Stimulated activated CD4-positive, alpha-beta T cell treated with anti-CD3 and anti-CD28 coated beads, Interleukin-1b, Interleukin-23, amount 100 ng/mL, for 48 hours (primary cell): ENCODE results near the gene KCNV2.

ENCODE experiments used
- DNase-seq: peaks from one replicate; pipeline ENCODE4 v3.0.0-alpha.2; 2020

KCNV2 gene

GRCh38 chr9:2722715-2723114, 5.4 kb downstream of the KCNV2 start:
- DNase-seq = no peak

DNA sequence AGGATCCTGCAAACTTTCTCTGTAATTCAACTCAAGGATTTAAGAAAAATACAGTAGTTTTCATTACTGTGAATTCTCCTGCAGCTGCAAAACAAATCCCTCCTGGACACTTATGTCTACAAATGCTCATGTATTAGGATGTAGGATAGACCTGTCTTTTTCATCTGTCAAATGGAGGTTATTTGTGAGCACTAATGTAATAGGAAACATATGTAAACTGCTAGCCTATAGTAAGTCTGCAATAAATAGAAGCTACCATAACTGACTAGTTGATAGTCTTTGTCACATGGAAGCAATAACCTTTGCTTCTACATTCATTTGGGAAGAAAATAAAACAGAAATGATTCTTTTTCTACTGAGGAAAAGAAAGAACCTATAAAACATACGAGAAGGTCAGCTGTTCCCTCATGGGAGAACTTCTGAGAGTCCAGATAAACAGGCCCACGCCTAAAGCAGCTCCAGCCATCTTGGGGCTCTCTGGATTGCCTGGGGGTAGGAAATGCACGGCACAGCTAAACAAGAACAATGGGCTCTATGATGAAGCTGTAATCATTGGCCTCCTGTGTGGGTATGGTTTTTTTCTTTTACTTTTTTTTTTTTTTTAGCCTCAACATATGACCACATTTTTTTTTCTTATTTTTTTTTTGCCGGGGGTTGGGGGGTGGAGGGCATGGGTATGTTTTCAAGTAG, 6.2 kb downstream of the KCNV2 start:
- no peak for DNase-seq

DNA sequence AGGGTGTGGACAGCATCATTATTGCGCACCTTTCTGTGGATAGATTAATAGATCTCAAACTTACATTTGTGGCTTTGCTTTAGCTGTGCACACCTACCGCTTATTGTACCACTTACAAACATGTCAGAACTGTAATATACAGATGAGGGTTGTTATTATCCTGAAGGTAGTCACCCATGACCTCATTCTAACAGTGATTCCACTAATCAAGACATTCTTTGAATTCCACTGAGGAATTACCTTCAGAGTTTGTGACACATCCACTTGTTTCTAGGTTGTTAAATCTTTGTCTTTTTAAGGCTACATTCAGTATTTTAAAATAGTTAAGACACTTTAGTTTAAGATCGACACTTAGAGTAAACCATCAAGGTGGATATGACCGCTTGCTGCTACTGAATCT, 7.8 kb downstream of the KCNV2 start:
- no peak for DNase-seq

DNA sequence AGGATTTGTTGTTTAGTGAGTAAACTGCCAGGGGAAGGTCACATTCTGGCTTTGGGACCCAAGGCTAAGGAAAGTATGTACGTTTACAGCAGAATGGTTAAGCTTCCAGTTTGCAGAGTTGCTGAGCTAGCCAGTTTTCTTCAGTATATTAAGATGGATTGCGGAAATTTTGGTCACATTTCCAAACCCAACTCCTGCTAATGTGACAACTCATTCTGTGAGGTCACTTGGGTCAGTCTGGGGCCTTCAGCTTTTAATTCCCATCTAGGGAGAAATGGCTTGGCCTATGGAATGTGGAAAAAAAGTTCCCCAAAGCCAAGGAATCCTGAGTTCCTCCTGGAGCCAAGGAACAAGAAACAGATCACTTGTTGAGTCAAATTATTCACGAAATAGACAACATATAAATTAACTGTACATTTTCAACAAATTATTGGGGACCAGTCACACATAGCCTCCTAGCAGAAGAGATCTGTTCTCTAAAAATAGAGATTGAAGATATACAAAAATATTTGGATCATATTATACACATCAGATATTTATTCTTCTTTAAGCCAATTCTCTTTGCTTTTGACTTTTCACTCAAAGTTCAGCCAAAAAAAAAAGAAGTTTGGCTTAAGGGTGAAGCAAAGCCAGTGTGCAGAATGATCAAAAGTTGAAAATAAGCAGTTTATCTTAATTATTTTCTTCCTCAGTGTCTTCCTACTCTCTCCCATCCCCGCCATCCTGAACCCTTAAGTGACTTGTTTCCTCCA, 8.8 kb downstream of the KCNV2 start:
- no peak for DNase-seq

- DNase-seq = no peak
Measured at GRCh38 chr9:2726650-2727340, 9.5 kb downstream of the KCNV2 start.

- no peak for DNase-seq
Measured at GRCh38 chr9:2727374-2727773, 10.1 kb downstream of the KCNV2 start.

GRCh38 chr9:2727966-2728613, 10.8 kb downstream of the KCNV2 start:
- no peak for DNase-seq

DNA sequence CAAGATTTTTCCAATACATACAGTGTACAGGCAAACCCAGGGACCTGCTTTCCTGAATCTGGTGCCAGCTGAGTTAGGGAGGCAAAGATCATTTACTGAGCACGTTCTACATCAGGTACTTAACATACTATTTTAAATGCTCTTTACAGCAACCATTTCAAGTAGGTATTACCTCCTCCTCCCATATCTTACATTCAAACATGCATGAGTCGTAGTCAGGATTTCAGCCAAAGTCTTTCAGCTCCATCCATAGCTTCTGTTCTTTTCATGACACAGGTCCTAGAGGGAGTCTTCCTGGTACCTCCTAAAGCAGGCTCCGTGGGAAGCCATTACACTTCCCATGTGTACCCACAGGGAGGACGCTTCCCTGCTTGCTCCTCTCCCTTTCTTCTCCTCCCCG, 11.7 kb downstream of the KCNV2 start:
- no peak for DNase-seq

DNA sequence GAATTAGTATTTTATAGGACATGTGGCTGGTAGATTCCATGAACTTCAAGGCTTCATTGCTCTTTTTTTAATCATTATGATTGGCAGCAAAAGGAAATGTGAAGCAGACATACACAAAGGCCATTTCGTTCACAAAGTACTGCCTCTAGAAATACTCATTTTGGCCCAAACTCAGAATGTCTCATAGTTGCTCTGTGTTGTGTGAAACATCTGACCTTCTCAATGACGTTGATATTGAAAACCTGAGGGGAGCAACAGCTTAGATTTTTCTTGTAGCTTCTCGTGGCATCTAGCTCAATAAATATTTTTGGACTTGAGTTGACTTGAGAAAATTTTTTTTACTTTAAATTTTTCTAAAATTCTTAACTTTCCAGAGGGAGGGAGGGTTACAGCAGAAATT, 12.4 kb downstream of the KCNV2 start:
- no peak for DNase-seq

GRCh38 chr9:2730971-2731370, 13.7 kb downstream of the KCNV2 start:
- no peak for DNase-seq

GRCh38 chr9:2732492-2732891, 15.2 kb downstream of the KCNV2 start:
- no peak for DNase-seq

- DNase-seq = no peak
Measured at GRCh38 chr9:2740616-2741015, 23.3 kb downstream of the KCNV2 start.

GRCh38 chr9:2741441-2742158, 24.3 kb downstream of the KCNV2 start:
- no peak for DNase-seq

- DNase-seq = no peak
Measured at GRCh38 chr9:2742214-2742613, 24.9 kb downstream of the KCNV2 start.

- no peak for DNase-seq
Measured at GRCh38 chr9:2743937-2744529, 26.7 kb downstream of the KCNV2 start.

DNA sequence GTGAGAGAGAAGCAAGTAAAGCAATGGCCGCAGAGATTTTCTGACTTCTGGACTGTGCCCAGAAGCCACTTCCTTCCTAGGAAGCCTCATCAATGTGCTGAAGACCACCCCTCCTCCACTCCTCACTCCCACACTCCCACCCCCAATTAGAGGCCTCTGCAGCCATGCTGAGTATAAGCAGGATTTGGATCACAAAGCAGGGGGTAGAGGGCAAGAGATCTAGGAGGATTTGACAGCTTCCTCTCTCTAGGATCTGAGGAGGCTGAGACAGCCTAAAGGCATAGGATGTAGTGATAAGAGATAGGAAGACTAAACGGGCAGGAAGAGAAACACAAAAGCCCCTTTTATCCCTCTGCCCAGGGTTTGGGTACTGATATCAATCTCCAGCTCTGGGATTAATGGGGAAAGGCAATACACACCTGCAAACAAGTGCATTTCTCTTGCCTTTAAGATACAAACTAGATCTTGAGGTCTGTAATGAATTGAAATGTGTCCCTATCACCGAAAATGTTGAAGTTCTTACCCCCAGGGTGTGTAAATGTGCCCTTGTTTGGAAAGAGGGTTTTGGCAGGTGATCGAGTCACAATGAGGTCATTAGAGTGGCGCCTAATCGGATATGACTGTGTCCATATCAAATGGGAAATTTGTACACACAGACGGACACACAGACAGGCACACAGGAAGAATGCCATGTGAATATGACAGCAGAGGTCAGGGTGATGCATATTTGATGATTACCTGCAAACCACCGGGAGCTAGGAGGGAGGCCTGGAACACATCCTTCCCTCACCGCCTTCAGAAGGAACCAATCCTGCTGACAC, 28.5 kb downstream of the KCNV2 start:
- DNase-seq = no peak

DNA sequence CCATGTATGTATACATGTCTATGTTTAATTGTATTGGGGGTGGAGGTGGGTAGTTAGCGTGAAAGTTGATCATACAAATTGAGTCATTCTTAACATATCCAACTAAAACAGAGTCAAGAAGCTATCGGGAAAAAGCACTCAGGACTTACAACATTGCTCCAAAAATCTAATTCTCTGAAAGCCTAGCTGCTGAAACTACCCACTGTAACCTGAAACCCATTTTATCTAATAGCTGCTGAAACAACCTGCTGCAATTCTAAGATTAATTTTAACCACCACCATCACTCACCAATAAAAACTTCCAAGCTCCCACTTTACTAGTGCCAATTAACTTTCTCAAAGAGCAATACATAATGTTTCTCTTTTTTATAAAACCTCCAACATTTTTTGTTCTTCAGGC, 32.2 kb downstream of the KCNV2 start:
- DNase-seq = no peak

DNA sequence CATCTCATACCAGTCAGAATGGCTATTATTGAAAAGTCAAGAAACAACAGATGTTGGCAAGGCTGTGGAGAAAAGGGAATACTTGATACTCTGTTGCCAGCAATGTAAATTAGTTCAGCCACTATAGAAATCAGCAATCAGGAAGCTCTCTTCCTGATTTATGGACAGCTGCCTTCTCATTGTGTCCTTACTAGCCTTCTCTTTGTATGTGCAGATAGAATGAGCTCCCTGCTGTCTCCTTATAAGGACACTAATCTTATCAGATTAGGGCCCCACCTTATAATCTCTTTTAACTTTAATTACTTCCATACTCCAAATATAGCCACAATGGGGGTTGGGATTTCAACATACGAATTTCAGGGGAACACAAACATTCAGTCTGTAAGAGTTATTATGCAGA, 38.0 kb downstream of the KCNV2 start:
- DNase-seq = no peak

GRCh38 chr9:2758162-2758897, 41.0 kb downstream of the KCNV2 start:
- no peak for DNase-seq

DNA sequence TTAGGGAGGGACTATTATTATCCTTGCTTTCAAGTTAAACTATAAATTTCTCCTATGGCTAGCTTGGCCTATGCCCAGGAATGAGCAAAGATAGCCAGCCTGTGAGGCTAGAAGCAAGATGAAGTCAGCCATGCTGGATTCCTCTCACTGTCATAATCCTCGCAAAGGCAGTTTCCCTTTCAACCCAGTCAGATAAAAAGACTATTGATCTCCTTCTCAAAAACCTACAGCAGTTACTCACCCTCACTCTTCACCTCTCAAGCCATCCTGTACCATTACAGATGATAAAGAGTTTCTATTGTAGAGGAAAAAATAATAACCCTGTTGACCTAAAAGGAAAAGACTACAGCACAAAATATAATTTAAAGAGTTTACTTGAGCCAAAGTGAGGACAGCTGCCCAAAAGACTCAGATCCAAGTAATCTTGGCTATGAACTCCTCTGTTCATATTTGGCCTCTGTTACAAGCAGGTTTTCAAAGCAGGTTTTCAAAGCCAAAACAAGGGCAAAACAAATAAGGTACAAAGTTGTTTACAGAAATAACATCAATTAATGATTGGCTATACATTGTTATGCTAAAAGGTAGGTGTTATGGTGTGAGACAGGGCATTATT, 41.7 kb downstream of the KCNV2 start:
- no peak for DNase-seq
